Spleen (tissue), 11 donors: ENCODE data around the gene ATP13A1. TPM values are rescaled to one million over a fixed set of nuclear protein-coding genes. Genes with fewer than 3 reads are reported as not detected.
A peak's percentile ranks its signal among the peaks of the same experiment; 100 is the strongest.

Experiments used
- DNase-seq: peaks from one replicate; pipeline ENCODE4 v3.0.0-alpha.2; 2020
- H3K27ac ChIP-seq, 8 donors: fragments of 200-600 bp; sonication (generic) in 7 of 8; 1 replicate in 4 of 8; 2 replicates in 4 of 8; pipeline versions ENCODE4 v1.5.0 to v1.8.0; 2016 to 2021; ENCODE audit warnings: inconsistent platforms in 4 of 8, mild to moderate bottlenecking in 4 of 8, moderate library complexity in 1 of 8
- H3K27me3 ChIP-seq, 7 donors: fragments of 200-600 bp; sonication (generic) in 6 of 7; replicated peaks in 1 of 7; 1 replicate in 4 of 7; 2 replicates in 3 of 7; pipeline versions ENCODE4 v1.5.0 to v1.8.0; 2016 to 2021; ENCODE audit warnings: inconsistent platforms in 3 of 7, mild to moderate bottlenecking in 1 of 7
- H3K36me3 ChIP-seq, 6 donors: fragments of 200-600 bp; sonication (generic) in 5 of 6; 1 replicate in 4 of 6; 2 replicates in 2 of 6; pipeline versions ENCODE4 v1.5.0 to v1.8.0; 2016 to 2021; ENCODE audit warnings: inconsistent platforms in 2 of 6
- H3K4me1 ChIP-seq, 6 donors: fragments of 200-600 bp; sonication (generic) in 5 of 6; 1 replicate in 3 of 6; 2 replicates in 3 of 6; pipeline versions ENCODE4 v1.5.0 to v1.8.0; 2016 to 2021; ENCODE audit warnings: inconsistent platforms in 3 of 6
- H3K4me3 ChIP-seq, 8 donors: fragments of 200-600 bp; sonication (generic) in 7 of 8; 1 replicate in 4 of 8; 2 replicates in 4 of 8; pipeline versions ENCODE4 v1.5.0 to v1.8.0; 2016 to 2021; ENCODE audit warnings: inconsistent platforms in 4 of 8, mild to moderate bottlenecking in 4 of 8, moderate library complexity in 2 of 8
- H3K9me3 ChIP-seq, 8 donors: fragments of 200-600 bp; sonication (generic) in 7 of 8; 1 replicate in 4 of 8; 2 replicates in 4 of 8; pipeline versions ENCODE4 v1.5.0 to v1.8.0; 2016 to 2021; ENCODE audit warnings: inconsistent platforms in 4 of 8
- CTCF ChIP-seq, 11 experiments: fragments of 200-600 bp in 7 of 11; fragments of 450-650 bp in 4 of 11; sonication (generic) in 4 of 11; IDR thresholded peaks in 8 of 11; conservative IDR thresholded peaks in 3 of 11; 1 replicate in 7 of 11; 2 replicates in 4 of 11; pipeline versions ENCODE4 v1.4.0 to v1.8.0; 2016 to 2021; ENCODE audit warnings: antibody characterized with exemption in 11 of 11, inconsistent platforms in 4 of 11, mild to moderate bottlenecking in 1 of 11
- POLR2A ChIP-seq, 3 donors: fragments of 450-650 bp; IDR thresholded peaks; one replicate each; pipeline ENCODE4 v1.5.1; 2017; ENCODE audit warnings: antibody characterized with exemption in 3 of 3, mild to moderate bottlenecking in 1 of 3
- POLR2AphosphoS5 ChIP-seq, 3 donors: sonication (generic); formaldehyde crosslinking; IDR thresholded peaks; one replicate each; pipeline ENCODE4 v1.5.1; 2017; ENCODE audit warnings: antibody characterized with exemption in 3 of 3
- WGBS, 5 donors: extraction: QIAGEN DNeasy Blood & Tissue Kit in 3 of 5; methylation state at CpG; one replicate each; pipeline versions ENCODE4 v1.1.5 to v1.1.7; 2013 to 2018; 5-methylcytosine and 5-hydroxymethylcytosine counted together
- intact Hi-C: fragments of 100-400 bp; cut with DNase I; formaldehyde crosslinking; loops from one replicate; pipeline ENCODE4 v1.15.0; 2023; ENCODE audit warnings: low total_unique reads
- polyA plus RNA-seq, 3 donors: library from polyadenylated mRNA; stranded (reverse); fragments of 200-250 nt; gene quantifications; one replicate each; pipeline ENCODE4 v1.2.1, GENCODE V29; 2013
- total RNA-seq, 7 donors: library from RNA; depleted of rRNA in 3 of 7; stranded (reverse); fragments of >200 nt in 3 of 7; fragmentation: NEBNext Ultra II Directional in 4 of 7; extraction: Animal tissue kit (Norgen Biotek cat#: 25700) in 4 of 7; gene quantifications; one replicate each; pipeline versions ENCODE4 v1.1.0 to v1.2.1, GENCODE V29; 2016 to 2021
- donor health status: healthy with polysubstance abuse.
- donor health status: DM: no; HTN: no; CAD: no; lungs with moderate emphysema.
- donor health status: DM: no; HTN: no; CAD: no.
- donor health status: Bipolar disorder and iron deficiency.
- donor health status: healthy.
- donor health status: DM: no; HTN: no; CAD: no.
- donor health status: DM: yes; HTN: yes; CAD: no.

Gene ATP13A1
- total and polyA plus RNA-seq, 10 donors = 39.7 to 301 (median 99.7) TPM

GRCh38 chr19:19662344-19662743 is 1.1 kb downstream of the ATP13A1 start:
- WGBS, 5 donors = 69 to 83% (median 78%) methylated on average over 8 of the region's 8 CpGs
- Histone ChIP-seq H3K27ac (peak overlapping the region in 7 of 8 donors; percentile 13 to 97 (median 94)), H3K27me3 (no peaks in the 10 kb centered on the region), H3K36me3 (peaks cover 4 to 43% (median 30%) of the 10 kb centered on the region in 6 donors), H3K4me1 (peaks cover 17 to 70% (median 39%) of the 10 kb centered on the region in 6 donors), H3K4me3 (peak overlapping the region; percentile 92 to 100 (median 96)), H3K9me3 (peaks cover 0 to 6% (median 0%) of the 10 kb centered on the region in 8 donors)
- intact Hi-C loops = loop anchor here (10.0 kb wide), 1 partner anchor 72 kb away; the partner anchor contains the start of gene ZNF14
- DNase-seq = no peak
- TF ChIP-seq POLR2A (IDR thresholded peaks at IDR 0.05) = no peak
- TF ChIP-seq CTCF (IDR thresholded peaks at IDR 0.05 in 8 of 11, conservative IDR thresholded peaks at IDR 0.05 in 3 of 11) = no peak
- no peak for TF ChIP-seq POLR2AphosphoS5 (IDR thresholded peaks at IDR 0.05)

GRCh38 chr19:19661675-19662251 is 1.7 kb downstream of the ATP13A1 start:
- 61 to 77% (median 68%) methylated on average over 18 of the region's 18 CpGs for WGBS, 5 donors
- Histone ChIP-seq H3K27me3 (no peaks in the 10 kb centered on the region), H3K4me1 (peaks cover 16 to 64% (median 35%) of the 10 kb centered on the region in 6 donors), H3K36me3 (peaks cover 4 to 48% (median 36%) of the 10 kb centered on the region in 6 donors), H3K9me3 (peaks cover 0 to 6% (median 0%) of the 10 kb centered on the region in 8 donors), H3K27ac (peak overlapping the region; percentile 0 to 97 (median 94)), H3K4me3 (peak overlapping the region in 7 of 8 donors; percentile 13 to 100 (median 95))
- TF ChIP-seq POLR2A (IDR thresholded peaks at IDR 0.05) (no peak), POLR2AphosphoS5 (IDR thresholded peaks at IDR 0.05) (peak in 1 of 3 donors; percentile 59)
- peak; percentile 79 for DNase-seq
- intact Hi-C loops = loop anchor here (10.0 kb wide), 1 partner anchor 73 kb away; the partner anchor contains the start of gene ZNF14

- DNase-seq = no peak
- WGBS, 5 donors = 81 to 90% (median 86%) methylated on average over 10 of the region's 10 CpGs
- peak overlapping the region in 6 of 8 donors; percentile 13 to 100 (median 94) for H3K4me3 ChIP-seq
- peaks cover 4 to 54% (median 42%) of the 10 kb centered on the region in 6 donors for H3K36me3 ChIP-seq
- H3K27ac ChIP-seq = peak overlapping the region in 6 of 8 donors; percentile 0 to 97 (median 96)
- H3K4me1 ChIP-seq = peaks cover 16 to 59% (median 33%) of the 10 kb centered on the region in 6 donors
- peaks cover 0 to 6% (median 0%) of the 10 kb centered on the region in 8 donors for H3K9me3 ChIP-seq
- TF ChIP-seq CTCF (IDR thresholded peaks at IDR 0.05 in 8 of 11, conservative IDR thresholded peaks at IDR 0.05 in 3 of 11) = no peak
- TF ChIP-seq POLR2AphosphoS5 (IDR thresholded peaks at IDR 0.05) = no peak
- TF ChIP-seq POLR2A (IDR thresholded peaks at IDR 0.05) = no peak
- H3K27me3 ChIP-seq = no peaks in the 10 kb centered on the region
- intact Hi-C loops = loop anchor here (10.0 kb wide), 1 partner anchor 74 kb away; the partner anchor contains the start of gene ZNF14
These were observed 2.3 kb downstream of the ATP13A1 start for GRCh38 chr19:19661141-19661674.

GRCh38 chr19:19659646-19660245 is 3.7 kb downstream of the ATP13A1 start:
- WGBS, 5 donors = 89 to 93% (median 92%) methylated on average over 15 to 17 of the region's 17 CpGs
- intact Hi-C loops = loop anchor here (10.0 kb wide), 1 partner anchor 75 kb away; the partner anchor contains the start of gene ZNF14
- Histone ChIP-seq H3K36me3 (peaks cover 11 to 69% (median 56%) of the 10 kb centered on the region in 6 donors), H3K4me3 (no peak overlapping the region), H3K27me3 (no peaks in the 10 kb centered on the region), H3K27ac (no peak overlapping the region), H3K9me3 (no peaks in the 10 kb centered on the region), H3K4me1 (peaks cover 16 to 47% (median 33%) of the 10 kb centered on the region in 6 donors)
- DNase-seq = peak; percentile 65
- no peak for TF ChIP-seq POLR2A (IDR thresholded peaks at IDR 0.05)
- no peak for TF ChIP-seq POLR2AphosphoS5 (IDR thresholded peaks at IDR 0.05)
- TF ChIP-seq CTCF (IDR thresholded peaks at IDR 0.05 in 8 of 11, conservative IDR thresholded peaks at IDR 0.05 in 3 of 11) = no peak
